Endothelial cell of umbilical vein (primary cell): ENCODE measurements around the gene SRD5A2. TPM values are rescaled to one million over a fixed set of nuclear protein-coding genes. Genes with fewer than 3 reads are reported as not detected.

ENCODE experiments used
- BruUV-seq: library from RNA; stranded (reverse); fragments of 400-500 nt; replicated peaks from 2 replicates; lab custom pipeline; 2021; lab: Mats Ljungman, UMichigan
- CTCF ChIA-PET: fragments of 300-600, 350-600 bp; sonication (Branson Sonifier 250); formaldehyde crosslinking; loops from one replicate; lab custom pipeline; 2021; ENCODE audit warnings: antibody characterized with exemption, inconsistent platforms; lab: Charles Lee
- POLR2A ChIA-PET: fragments of 300-600, 350-600 bp; sonication (Branson Sonifier 250); formaldehyde crosslinking; loops from one replicate; lab custom pipeline; 2021; ENCODE audit warnings: antibody characterized with exemption, inconsistent platforms; lab: Charles Lee
- DNase-seq: peaks from one replicate; pipeline ENCODE4 v3.0.0-alpha.2; 2011; ENCODE audit warnings: low read depth, low spot score
- FAIRE-seq: peaks from 2 replicates; lab custom pipeline; 2011; peaks lifted over from hg19 to GRCh38; lab: Jason Lieb, UNC
- H2AFZ ChIP-seq: 2 replicates; pipeline ENCODE4 v1.6.0; 2012; ENCODE audit warnings: low read depth, low read length, control low read depth, inconsistent platforms
- H3K27ac ChIP-seq: 2 replicates; pipeline ENCODE4 v1.5.1; 2011; ENCODE audit warnings: low read depth, mild to moderate bottlenecking, control low read depth, low read length, moderate library complexity; ENCODE audit not compliant: insufficient read depth
- H3K27me3 ChIP-seq, 2 experiments: 2 replicates each; pipeline versions ENCODE4 v1.6.0 to v1.6.1; 2011; ENCODE audit warnings: low read length in 2 of 2, mixed read lengths in 1 of 2; ENCODE audit not compliant: control insufficient read depth in 2 of 2, insufficient read depth in 2 of 2
- H3K36me3 ChIP-seq, 2 experiments: 2 replicates in 1 of 2; 3 replicates in 1 of 2; pipeline ENCODE4 v1.5.1; 2011; ENCODE audit warnings: low read length in 2 of 2, mild to moderate bottlenecking in 1 of 2, moderate library complexity in 1 of 2; ENCODE audit not compliant: control insufficient read depth in 2 of 2, insufficient read depth in 2 of 2; ENCODE audit errors: extremely low read depth in 1 of 2
- H3K4me1 ChIP-seq: 3 replicates; pipeline ENCODE4 v1.5.1; 2011; ENCODE audit warnings: mild to moderate bottlenecking, low read length; ENCODE audit not compliant: control insufficient read depth, insufficient read depth; ENCODE audit errors: extremely low read depth
- H3K4me2 ChIP-seq: 2 replicates; pipeline ENCODE4 v1.6.1; 2011; ENCODE audit warnings: low read length, control low read depth, mixed read lengths; ENCODE audit not compliant: insufficient read depth
- H3K4me3 ChIP-seq, 3 experiments: fragments of 200-600 bp in 1 of 3; sonication (generic), shearing (Covaris generic) in 1 of 3; replicated peaks in 1 of 3; 2 replicates each; pipeline ENCODE4 v1.5.1; 2011 to 2016; ENCODE audit warnings: control low read depth in 3 of 3, low read length in 3 of 3, mild to moderate bottlenecking in 2 of 3, inconsistent platforms in 1 of 3, low read depth in 1 of 3, moderate library complexity in 1 of 3; ENCODE audit not compliant: insufficient read depth in 1 of 3
- H3K79me2 ChIP-seq: 2 replicates; pipeline ENCODE4 v1.6.0; 2012; ENCODE audit warnings: low read length, inconsistent platforms; ENCODE audit not compliant: control insufficient read depth, insufficient read depth
- H3K9ac ChIP-seq: replicated peaks from 2 replicates; pipeline ENCODE3; 2011; ENCODE audit warnings: low read length, control low read depth; ENCODE audit not compliant: insufficient read depth; ENCODE audit errors: extremely low read depth
- H3K9me1 ChIP-seq: replicated peaks from 3 replicates; pipeline ENCODE4 v1.6.0; 2011; ENCODE audit warnings: mild to moderate bottlenecking, low read length; ENCODE audit not compliant: control insufficient read depth, insufficient read depth; ENCODE audit errors: extremely low read depth
- H3K9me3 ChIP-seq: replicated peaks from 2 replicates; pipeline ENCODE4 v1.5.1; 2012; ENCODE audit warnings: low read length, inconsistent platforms; ENCODE audit not compliant: control insufficient read depth, insufficient read depth
- H4K20me1 ChIP-seq: replicated peaks from 2 replicates; pipeline ENCODE3; 2011; ENCODE audit warnings: mild to moderate bottlenecking, low read length; ENCODE audit not compliant: control insufficient read depth, insufficient read depth; ENCODE audit errors: extremely low read depth
- EZH2 ChIP-seq: IDR thresholded peaks from 2 replicates; pipeline ENCODE4 v1.6.1; 2012; ENCODE audit warnings: borderline replicate concordance, low read depth, mild to moderate bottlenecking, moderate library complexity, low read length, inconsistent platforms; ENCODE audit not compliant: severe bottlenecking
- FOS ChIP-seq: IDR thresholded peaks from 2 replicates; pipeline ENCODE4 v1.6.1; 2011; ENCODE audit warnings: mild to moderate bottlenecking, low read length, moderate library complexity, borderline replicate concordance; ENCODE audit not compliant: insufficient read depth
- GATA2 ChIP-seq: IDR thresholded peaks from 2 replicates; pipeline ENCODE4 v1.7.0; 2011; ENCODE audit warnings: low read depth, mild to moderate bottlenecking, moderate library complexity, mixed read lengths, low read length; ENCODE audit not compliant: insufficient read length, insufficient read depth
- JUN ChIP-seq: IDR thresholded peaks from 2 replicates; pipeline ENCODE4 v1.6.1; 2011; ENCODE audit warnings: borderline replicate concordance, low read depth; ENCODE audit not compliant: insufficient read length, insufficient read depth
- MAX ChIP-seq: IDR thresholded peaks from 2 replicates; pipeline ENCODE4 v1.6.1; 2011; ENCODE audit not compliant: insufficient read depth, insufficient read length
- MYC ChIP-seq: IDR thresholded peaks from one replicate; pipeline ENCODE4 v1.6.1; 2011; ENCODE audit warnings: mild to moderate bottlenecking, low read depth, low read length
- POLR2A ChIP-seq: IDR thresholded peaks from 2 replicates; pipeline ENCODE4 v1.6.1; 2012; ENCODE audit warnings: low read depth, mild to moderate bottlenecking, control low read depth, low read length
- POLR2AphosphoS5 ChIP-seq: IDR thresholded peaks from 2 replicates; pipeline ENCODE4 v1.6.1; 2012; ENCODE audit warnings: low read depth, mild to moderate bottlenecking, control low read depth, low read length, moderate library complexity; ENCODE audit not compliant: insufficient read depth
- dilution Hi-C: fragments of 300-500 bp; cut with MboI; formaldehyde crosslinking; loops from one replicate; pipeline ENCODE4 v1.15.0; 2019; ENCODE audit warnings: low sequenced_read_pairs; ENCODE audit not compliant: extremely low pct_ligation_motif_present
- intact Hi-C: fragments of 100-400 bp; cut with micrococcal nuclease; formaldehyde crosslinking; loops from one replicate; pipeline ENCODE4 v1.10.0; 2022
- polyA plus RNA-seq, 4 experiments: library from polyadenylated mRNA; depleted of rRNA in 3 of 4; stranded (reverse) in 3 of 4; unstranded in 1 of 4; fragments of >200 nt; gene quantifications; 2 replicates each; pipeline versions ENCODE4 v1.2.1 to v1.2.3, GENCODE V29; 2011 to 2012; ENCODE audit warnings: missing spikeins in 1 of 4
- total RNA-seq: library from RNA; stranded (reverse); gene quantifications from 2 replicates; pipeline ENCODE4 v1.2.3, GENCODE V29; 2021
- TF ChIP-seq, protein P1 (sequence below), 2 donors: IDR thresholded peaks; 1 replicate in 1 of 2; 2 replicates in 1 of 2; pipeline ENCODE4 v1.5.1; 2011; ENCODE audit warnings: low read length in 2 of 2, mild to moderate bottlenecking in 2 of 2, moderate library complexity in 2 of 2, control low read depth in 1 of 2, inconsistent platforms in 1 of 2, low read depth in 1 of 2; ENCODE audit not compliant: insufficient read depth in 1 of 2; ENCODE audit errors: extremely low read depth in 1 of 2

The SRD5A2 gene
- total and polyA plus RNA-seq, 2 donors (not counting 3 experiments of a cell fraction or from before 2014, with no cell fraction given), result not detected

GRCh38 chr2:31483246-31483645 lies 97.5 kb downstream of the SRD5A2 start:
- TF ChIP-seq, protein P1, sequence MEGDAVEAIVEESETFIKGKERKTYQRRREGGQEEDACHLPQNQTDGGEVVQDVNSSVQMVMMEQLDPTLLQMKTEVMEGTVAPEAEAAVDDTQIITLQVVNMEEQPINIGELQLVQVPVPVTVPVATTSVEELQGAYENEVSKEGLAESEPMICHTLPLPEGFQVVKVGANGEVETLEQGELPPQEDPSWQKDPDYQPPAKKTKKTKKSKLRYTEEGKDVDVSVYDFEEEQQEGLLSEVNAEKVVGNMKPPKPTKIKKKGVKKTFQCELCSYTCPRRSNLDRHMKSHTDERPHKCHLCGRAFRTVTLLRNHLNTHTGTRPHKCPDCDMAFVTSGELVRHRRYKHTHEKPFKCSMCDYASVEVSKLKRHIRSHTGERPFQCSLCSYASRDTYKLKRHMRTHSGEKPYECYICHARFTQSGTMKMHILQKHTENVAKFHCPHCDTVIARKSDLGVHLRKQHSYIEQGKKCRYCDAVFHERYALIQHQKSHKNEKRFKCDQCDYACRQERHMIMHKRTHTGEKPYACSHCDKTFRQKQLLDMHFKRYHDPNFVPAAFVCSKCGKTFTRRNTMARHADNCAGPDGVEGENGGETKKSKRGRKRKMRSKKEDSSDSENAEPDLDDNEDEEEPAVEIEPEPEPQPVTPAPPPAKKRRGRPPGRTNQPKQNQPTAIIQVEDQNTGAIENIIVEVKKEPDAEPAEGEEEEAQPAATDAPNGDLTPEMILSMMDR (IDR thresholded peaks at IDR 0.05; ENCODE audit: extremely low read depth in 1 of 2, insufficient read depth in 1 of 2, low read depth in 1 of 2, low read length in 2 of 2), result no peak
- TF ChIP-seq GATA2, result no peak
- TF ChIP-seq FOS, result no peak
- no peak for TF ChIP-seq EZH2
- TF ChIP-seq POLR2A, result no peak
- TF ChIP-seq MAX, result no peak
- TF ChIP-seq MYC, result no peak
- TF ChIP-seq JUN, result no peak
- no peak for TF ChIP-seq POLR2AphosphoS5
- Histone ChIP-seq H2AFZ (no peak overlapping the region), H3K9ac (no peak overlapping the region), H3K4me1 (no peaks in the 10 kb centered on the region), H3K27ac (no peak overlapping the region), H3K9me3 (no peaks in the 10 kb centered on the region), H3K36me3 (no peaks in the 10 kb centered on the region), H3K27me3 (no peaks in the 10 kb centered on the region), H3K4me2 (no peak overlapping the region), H3K79me2 (no peaks in the 10 kb centered on the region), H3K9me1 (no peaks in the 10 kb centered on the region), H3K4me3 (no peak overlapping the region), H4K20me1 (no peaks in the 10 kb centered on the region)
- ChIA-PET POLR2A (no interaction called here), CTCF (no interaction called here)
- dilution Hi-C loops, result no loop called here
- no peak for FAIRE-seq
- DNase-seq, result no peak
- no TSS peak for BruUV-seq
- intact Hi-C loops, result no loop called here
